K562 (cell line): ENCODE measurements around the gene PGAP3. TPM values are rescaled to one million over a fixed set of nuclear protein-coding genes. Genes with fewer than 3 reads are reported as not detected.
A peak's percentile ranks its signal among the peaks of the same experiment; 100 is the strongest.

Experiments used
- EGR1 ChIP-seq: fragments of 450-650 bp; conservative IDR thresholded peaks from 2 replicates; pipeline ENCODE4 v1.6.1; 2017; ENCODE audit warnings: mild to moderate bottlenecking
- FOXK1 ChIP-seq: sonication (generic); formaldehyde crosslinking; IDR thresholded peaks from 2 replicates; pipeline ENCODE4 v1.8.0; 2022; ENCODE audit warnings: missing genetic modification reagents, mild to moderate bottlenecking, borderline replicate concordance
- HDAC1 ChIP-seq, 2 experiments: fragments of 450-650 bp; IDR thresholded peaks; 2 replicates each; pipeline ENCODE4 v1.6.1; 2016 to 2017; ENCODE audit warnings: inconsistent platforms in 1 of 2, mild to moderate bottlenecking in 1 of 2, moderate library complexity in 1 of 2
- ZBTB40 ChIP-seq, 2 experiments: fragments of 450-650 bp in 1 of 2; sonication (generic) in 1 of 2; formaldehyde crosslinking in 1 of 2; IDR thresholded peaks; 2 replicates each; pipeline versions ENCODE4 v1.7.1 to v1.9.0; 2016 to 2022; ENCODE audit warnings: inconsistent platforms in 1 of 2, mild to moderate bottlenecking in 1 of 2, missing genetic modification reagents in 1 of 2
- ZNF133 ChIP-seq: fragments of 250-450 bp; sonication (Bioruptor Pico); IDR thresholded peaks from 2 replicates; pipeline ENCODE4 v1.4.0; 2020; ENCODE audit warnings: mild to moderate bottlenecking
- ZNF79 ChIP-seq: fragments of 250-450 bp; sonication (Bioruptor Pico); IDR thresholded peaks from 2 replicates; pipeline ENCODE4 v1.4.0; 2020; ENCODE audit warnings: low read depth, mild to moderate bottlenecking, moderate library complexity
- polyA plus RNA-seq, 8 experiments: library from polyadenylated mRNA; depleted of rRNA in 4 of 8; stranded (reverse) in 5 of 8; unstranded in 3 of 8; fragments of >200 nt; fragmentation: Nextera tagmentation in 2 of 8; fragmentation: Illumina TruSeq in 1 of 8; extraction: Ambion mirVana in 2 of 8; extraction: Trizol in 1 of 8; gene quantifications; 2 replicates each; pipeline versions ENCODE4 v1.2.1 to v1.2.3, GENCODE V29; 2011 to 2014; ENCODE audit warnings: inconsistent platforms in 1 of 8, missing spikeins in 1 of 8
- total RNA-seq, 7 experiments: library from RNA; depleted of rRNA in 6 of 7; stranded (reverse); fragments of >200 nt in 6 of 7; fragmentation: Illumina TruSeq in 2 of 7; extraction: Trizol in 2 of 7; gene quantifications; 2 replicates each; pipeline versions ENCODE4 v1.2.1 to v1.2.3, GENCODE V29; 2011 to 2021; ENCODE audit warnings: low replicate concordance in 1 of 7

PGAP3 gene
- total and polyA plus RNA-seq, 9 of the 15 experiments (the other 6 are each of a cell fraction or from before 2014, with no cell fraction given): 0.38 to 9.4 (median 4.5) TPM

GRCh38 chr17:39647256-39647655 lies 40.6 kb downstream of the PGAP3 start (continued):
- TF ChIP-seq EGR1 (peak; percentile 52), HDAC1 (IDR thresholded peaks at IDR 0.05) (0 out of 4 replicates have a peak, but pooled peaks of 1 of the 2 experiments have one; percentile 18), ZBTB40 (IDR thresholded peaks at IDR 0.05) (no peak), ZBTB40 (CRISPR knock-in tag; IDR thresholded peaks at IDR 0.05) (no peak), ZNF79 (CRISPR knock-in tag) (no peak), ZNF133 (CRISPR knock-in tag) (no peak), FOXK1 (no peak)
- TF ChIP-seq, all 486 proteins: peak for 4
